Activated naive CD4-positive, alpha-beta T cell treated with anti-CD3 and anti-CD28 coated beads, Interleukin-2, amount 10 ng/mL, durations not matched to agents 7 days and 5 days (primary cell): ENCODE measurements around the gene DCDC2.
"Not testable (repeated sequence)": the region's sequence is repeated elsewhere in the genome, so short reads cannot be mapped to it uniquely, and the experiment has no call there.

Experiments
- CTCF ChIA-PET: fragments of 350-600 bp; sonication (Branson Sonifier 250); formaldehyde crosslinking; loops from one replicate; lab custom pipeline; 2021; ENCODE audit warnings: antibody characterized with exemption; lab: Charles Lee
- DNase-seq: peaks from one replicate; pipeline ENCODE4 v3.0.0-alpha.2; 2020
- H3K27ac Mint-ChIP-seq: one replicate; pipeline ENCODE4 v1.8.0; 2021; ENCODE audit warnings: mild to moderate bottlenecking, moderate library complexity, mixed read lengths
- H3K27me3 Mint-ChIP-seq: one replicate; pipeline ENCODE4 v1.8.0; 2021; ENCODE audit warnings: mild to moderate bottlenecking, mixed read lengths
- H3K36me3 Mint-ChIP-seq: one replicate; pipeline ENCODE4 v1.8.0; 2021; ENCODE audit warnings: mixed read lengths
- H3K4me1 Mint-ChIP-seq: one replicate; pipeline ENCODE4 v1.8.0; 2021; ENCODE audit warnings: mixed read lengths
- H3K4me3 Mint-ChIP-seq: one replicate; pipeline ENCODE4 v1.8.0; 2021; ENCODE audit warnings: mild to moderate bottlenecking, moderate library complexity, mixed read lengths
- H3K9me3 Mint-ChIP-seq: one replicate; pipeline ENCODE4 v1.8.0; 2021; ENCODE audit warnings: mixed read lengths

The DCDC2 gene

DNA sequence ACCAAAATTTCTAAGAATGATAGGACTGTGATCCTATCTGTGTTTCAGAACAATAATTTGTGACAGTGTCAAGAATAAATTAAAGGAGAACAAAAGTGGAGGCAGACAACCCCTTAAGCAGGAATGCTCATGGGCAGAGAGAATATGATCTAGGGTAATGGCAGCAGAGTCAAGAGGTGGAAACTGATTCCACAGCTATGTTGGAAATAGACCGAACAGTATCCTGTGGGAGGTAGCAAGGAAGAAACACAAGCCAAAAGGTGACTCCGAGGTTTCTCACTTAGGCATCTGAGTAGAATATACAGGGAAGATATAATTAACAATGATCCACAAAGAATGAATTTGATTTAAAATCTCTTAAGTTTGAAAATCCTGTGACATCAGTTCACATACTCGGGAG, 131.3 kb downstream of the DCDC2 start:
- CTCF ChIA-PET: no interaction called here
- Mint-ChIP-seq H3K27me3 (peaks cover 12% of the 10 kb centered on the region), H3K4me1 (no peaks in the 10 kb centered on the region), H3K9me3 (no peaks in the 10 kb centered on the region), H3K27ac (no peak overlapping the region), H3K4me3 (no peak overlapping the region), H3K36me3 (no peaks in the 10 kb centered on the region)
- DNase-seq: no peak

DNA sequence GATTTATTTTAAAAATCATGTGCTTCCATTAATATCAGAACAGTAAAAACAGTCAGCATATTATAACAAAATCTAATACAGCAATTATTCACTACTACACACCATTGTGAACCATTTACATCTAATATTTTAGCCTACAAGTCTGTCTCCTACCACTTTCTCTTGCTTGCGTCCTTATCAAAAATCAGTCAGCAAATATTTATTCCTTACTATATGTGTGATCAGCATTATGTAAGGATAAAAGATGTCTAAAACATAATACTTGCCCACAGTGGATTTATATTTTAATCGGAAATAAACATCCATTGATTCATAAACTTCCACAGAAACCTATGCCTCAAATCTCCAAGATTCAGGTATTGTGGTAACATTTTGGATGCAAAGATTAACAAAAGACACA, 132.0 kb downstream of the DCDC2 start:
- H3K36me3 Mint-ChIP-seq: no peaks in the 10 kb centered on the region
- H3K4me1 Mint-ChIP-seq: no peaks in the 10 kb centered on the region
- no peak overlapping the region for H3K4me3 Mint-ChIP-seq
- CTCF ChIA-PET: no interaction called here
- H3K9me3 Mint-ChIP-seq: no peaks in the 10 kb centered on the region
- peaks cover 13% of the 10 kb centered on the region for H3K27me3 Mint-ChIP-seq
- no peak for DNase-seq
- no peak overlapping the region for H3K27ac Mint-ChIP-seq

DNA sequence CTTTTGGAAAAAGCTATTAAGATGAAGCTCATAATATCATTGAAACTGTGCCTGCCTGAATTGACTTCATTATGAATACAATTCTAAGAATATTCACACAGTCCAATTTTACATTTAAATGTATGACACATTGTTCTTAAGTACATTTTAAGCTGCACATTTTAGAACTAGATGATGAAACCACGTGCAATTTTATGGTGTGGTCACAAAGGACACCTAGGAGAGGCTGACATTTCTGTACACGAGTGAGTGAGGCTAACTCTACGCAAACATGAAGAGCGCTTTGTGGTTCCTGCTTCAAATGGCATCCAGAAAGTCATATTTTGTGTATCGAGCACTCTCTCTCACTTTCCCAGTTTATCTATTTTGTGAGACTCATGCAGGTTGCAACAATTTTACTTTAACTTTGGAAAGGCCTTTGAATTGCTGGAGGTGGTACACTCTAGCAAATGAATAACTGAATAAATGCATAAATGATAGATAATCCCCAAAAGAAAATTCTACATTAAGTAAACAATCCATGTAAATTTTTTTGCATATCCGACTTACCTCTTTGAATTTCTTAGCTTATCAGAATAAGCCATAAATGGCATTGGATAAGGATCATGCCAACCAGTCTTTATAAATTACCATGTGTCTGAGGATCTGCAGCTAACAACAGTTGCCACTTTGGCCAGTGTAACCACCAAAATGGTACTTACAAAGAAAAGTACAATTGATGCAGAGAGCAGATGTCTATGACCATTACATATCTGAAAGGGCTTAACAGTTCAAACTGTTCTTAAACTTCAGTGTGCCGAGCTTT, 134.5 kb downstream of the DCDC2 start:
- Mint-ChIP-seq H3K36me3 (no peaks in the 10 kb centered on the region), H3K4me1 (no peaks in the 10 kb centered on the region), H3K27ac (no peak overlapping the region), H3K27me3 (peaks cover 16% of the 10 kb centered on the region), H3K4me3 (no peak overlapping the region), H3K9me3 (no peaks in the 10 kb centered on the region)
- no peak for DNase-seq
- CTCF ChIA-PET: no interaction called here

DNA sequence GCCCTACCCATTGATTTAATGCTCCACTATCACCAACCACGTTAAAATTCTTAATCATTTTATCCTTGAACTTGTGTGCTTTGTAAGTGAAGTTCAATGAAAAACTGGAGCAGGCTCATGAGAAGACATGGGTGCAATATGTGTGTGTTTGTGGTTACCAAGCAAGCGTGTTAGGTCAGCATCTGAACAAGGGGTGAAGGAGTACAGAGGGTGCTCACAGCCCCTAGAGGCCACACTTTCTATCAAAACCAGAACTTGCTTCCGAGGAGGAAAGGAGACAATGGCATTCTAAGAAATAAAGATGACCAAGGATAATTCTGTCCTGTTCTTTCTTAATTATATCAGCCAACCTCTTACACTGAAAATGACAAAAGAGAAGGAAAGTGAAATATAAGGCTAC, 138.2 kb downstream of the DCDC2 start:
- CTCF ChIA-PET: no interaction called here
- no peak for DNase-seq
- no peak overlapping the region for H3K27ac Mint-ChIP-seq
- H3K4me3 Mint-ChIP-seq: no peak overlapping the region
- no peaks in the 10 kb centered on the region for H3K36me3 Mint-ChIP-seq
- no peaks in the 10 kb centered on the region for H3K9me3 Mint-ChIP-seq
- peaks cover 9% of the 10 kb centered on the region for H3K27me3 Mint-ChIP-seq
- no peaks in the 10 kb centered on the region for H3K4me1 Mint-ChIP-seq

DNA sequence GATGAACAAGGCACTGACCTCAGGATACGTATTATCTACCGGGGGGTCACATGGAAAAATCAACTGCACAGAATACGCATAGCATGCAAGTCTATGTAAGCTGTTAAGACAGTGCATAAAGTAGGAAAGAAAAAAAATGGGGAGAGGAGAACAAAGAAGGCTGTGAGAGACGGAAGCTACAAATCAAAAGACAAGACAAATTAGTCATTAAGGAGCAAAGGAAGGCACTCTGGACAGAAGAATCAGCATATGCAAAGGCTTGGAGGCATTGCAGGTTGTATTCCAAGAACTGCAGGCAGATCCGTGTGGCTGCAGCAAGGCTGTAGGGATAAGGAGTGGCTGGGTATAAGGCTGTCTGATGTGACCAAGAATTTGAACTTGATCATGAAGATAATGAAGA, 142.9 kb downstream of the DCDC2 start:
- DNase-seq: no peak
- Mint-ChIP-seq H3K27me3 (no peaks in the 10 kb centered on the region), H3K9me3 (no peaks in the 10 kb centered on the region), H3K36me3 (no peaks in the 10 kb centered on the region), H3K4me3 (no peak overlapping the region), H3K27ac (no peak overlapping the region), H3K4me1 (no peaks in the 10 kb centered on the region)
- CTCF ChIA-PET: interaction anchor here (0.6 kb wide), 1 partner anchor 10 kb away, joined by 3 read pairs; no protein-coding TSS in a partner anchor

DNA sequence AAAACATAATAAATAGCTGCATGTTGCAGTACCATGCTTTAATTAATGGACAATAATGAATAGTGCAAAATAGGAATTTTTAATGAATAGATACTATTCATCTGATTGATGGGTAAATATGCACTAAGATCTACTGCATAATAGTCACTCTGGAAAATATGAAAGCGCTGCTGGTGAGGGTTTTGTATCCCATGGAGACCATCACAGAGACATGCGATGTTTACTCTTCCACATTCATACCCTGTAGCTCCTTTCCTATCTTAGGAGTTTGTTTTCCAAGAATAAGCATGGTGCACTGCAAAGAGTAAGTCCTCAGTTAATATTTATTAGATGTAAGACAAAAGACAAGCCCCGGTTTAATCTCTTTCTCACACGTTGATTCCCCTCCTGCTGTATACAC, 150.4 kb downstream of the DCDC2 start:
- no peaks in the 10 kb centered on the region for H3K36me3 Mint-ChIP-seq

DNA sequence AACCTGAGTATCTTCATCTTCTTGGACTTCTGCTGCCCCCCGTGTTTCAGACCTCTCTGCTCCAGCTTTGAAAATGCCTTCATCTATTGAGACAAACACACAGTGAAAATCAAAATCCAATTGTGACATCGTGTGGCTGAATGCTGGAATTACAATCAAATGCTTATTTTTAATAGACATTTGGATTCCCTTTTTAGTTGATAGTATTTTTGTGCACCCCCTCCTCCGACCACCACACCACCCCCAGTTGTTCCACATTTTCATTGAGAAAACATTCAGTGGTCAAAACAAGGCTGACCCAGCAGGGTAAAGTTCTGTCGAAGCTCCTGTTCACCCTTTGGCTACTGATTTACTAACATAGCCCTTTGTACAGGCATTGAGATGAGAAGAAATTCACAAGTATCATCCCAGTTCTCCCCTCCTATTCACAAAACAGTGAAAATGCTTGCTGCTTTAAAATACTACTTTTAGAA, 152.8 kb downstream of the DCDC2 start:
- H3K4me3 Mint-ChIP-seq: no peak overlapping the region
- peak; percentile 24 for DNase-seq
- H3K27me3 Mint-ChIP-seq: no peaks in the 10 kb centered on the region
- no peak overlapping the region for H3K27ac Mint-ChIP-seq
- CTCF ChIA-PET: interaction anchor here (0.8 to 1.0 kb wide), 2 partner anchors 8 to 9 kb away, joined by 3 read pairs; no protein-coding TSS in a partner anchor
- H3K9me3 Mint-ChIP-seq: no peaks in the 10 kb centered on the region
- no peaks in the 10 kb centered on the region for H3K4me1 Mint-ChIP-seq
- no peaks in the 10 kb centered on the region for H3K36me3 Mint-ChIP-seq

More for the DNA sequence above, 150.4 kb downstream of the DCDC2 start:
- no peaks in the 10 kb centered on the region for H3K9me3 Mint-ChIP-seq
- no peaks in the 10 kb centered on the region for H3K4me1 Mint-ChIP-seq
- CTCF ChIA-PET: no interaction called here
- H3K27ac Mint-ChIP-seq: no peak overlapping the region
- H3K4me3 Mint-ChIP-seq: no peak overlapping the region
- no peak for DNase-seq
- no peaks in the 10 kb centered on the region for H3K27me3 Mint-ChIP-seq

DNA sequence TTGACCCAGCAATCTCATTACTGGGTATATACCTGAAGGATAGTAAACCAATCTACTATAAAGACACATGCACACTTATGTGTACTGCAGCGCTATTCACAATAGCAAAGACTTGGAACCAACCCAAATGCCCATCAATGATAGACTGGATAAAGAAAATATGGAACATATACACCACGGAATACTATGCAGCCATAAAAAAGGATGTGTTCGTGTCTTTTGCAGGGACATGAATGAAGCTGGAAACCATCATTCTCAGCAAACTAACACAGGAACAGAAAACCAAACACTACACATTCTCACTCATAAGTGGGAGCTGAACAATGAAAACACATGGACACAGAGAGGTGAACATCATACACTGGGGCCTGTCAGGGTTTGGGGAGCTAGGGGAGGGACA, 153.7 kb downstream of the DCDC2 start:
- not testable (repeated sequence) for H3K4me1 Mint-ChIP-seq, H3K27me3 Mint-ChIP-seq, DNase-seq, H3K27ac Mint-ChIP-seq, H3K9me3 Mint-ChIP-seq, H3K4me3 Mint-ChIP-seq, H3K36me3 Mint-ChIP-seq
- CTCF ChIA-PET: interaction anchor here (1.0 kb wide), 1 partner anchor 9 kb away, joined by 3 read pairs; no protein-coding TSS in a partner anchor

DNA sequence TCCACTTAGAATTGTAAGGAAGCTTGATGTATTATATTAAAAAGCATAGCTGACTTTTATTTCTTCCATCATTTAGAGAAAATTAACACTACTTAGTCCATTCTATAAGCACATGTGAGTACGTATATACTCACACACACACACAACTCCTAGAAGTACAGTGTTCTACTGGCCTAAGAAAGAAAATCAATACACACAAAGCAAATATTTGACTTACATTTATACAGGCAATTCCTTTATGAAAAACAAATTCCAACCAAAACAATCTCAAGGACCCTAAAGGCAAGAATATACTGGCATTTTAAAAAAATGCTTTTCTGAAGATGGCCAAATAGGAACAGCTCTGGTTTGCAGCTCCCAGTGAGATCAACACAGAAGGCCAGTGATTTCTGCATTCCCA, 160.0 kb downstream of the DCDC2 start:
- no peak overlapping the region for H3K4me3 Mint-ChIP-seq
- H3K36me3 Mint-ChIP-seq: no peaks in the 10 kb centered on the region
- DNase-seq: no peak
- no peaks in the 10 kb centered on the region for H3K4me1 Mint-ChIP-seq
- no peak overlapping the region for H3K27ac Mint-ChIP-seq
- H3K9me3 Mint-ChIP-seq: no peaks in the 10 kb centered on the region
- peaks cover 4% of the 10 kb centered on the region for H3K27me3 Mint-ChIP-seq
- CTCF ChIA-PET: interaction anchor here (1.6 kb wide), 1 partner anchor 8 kb away, joined by 3 read pairs; no protein-coding TSS in a partner anchor

DNA sequence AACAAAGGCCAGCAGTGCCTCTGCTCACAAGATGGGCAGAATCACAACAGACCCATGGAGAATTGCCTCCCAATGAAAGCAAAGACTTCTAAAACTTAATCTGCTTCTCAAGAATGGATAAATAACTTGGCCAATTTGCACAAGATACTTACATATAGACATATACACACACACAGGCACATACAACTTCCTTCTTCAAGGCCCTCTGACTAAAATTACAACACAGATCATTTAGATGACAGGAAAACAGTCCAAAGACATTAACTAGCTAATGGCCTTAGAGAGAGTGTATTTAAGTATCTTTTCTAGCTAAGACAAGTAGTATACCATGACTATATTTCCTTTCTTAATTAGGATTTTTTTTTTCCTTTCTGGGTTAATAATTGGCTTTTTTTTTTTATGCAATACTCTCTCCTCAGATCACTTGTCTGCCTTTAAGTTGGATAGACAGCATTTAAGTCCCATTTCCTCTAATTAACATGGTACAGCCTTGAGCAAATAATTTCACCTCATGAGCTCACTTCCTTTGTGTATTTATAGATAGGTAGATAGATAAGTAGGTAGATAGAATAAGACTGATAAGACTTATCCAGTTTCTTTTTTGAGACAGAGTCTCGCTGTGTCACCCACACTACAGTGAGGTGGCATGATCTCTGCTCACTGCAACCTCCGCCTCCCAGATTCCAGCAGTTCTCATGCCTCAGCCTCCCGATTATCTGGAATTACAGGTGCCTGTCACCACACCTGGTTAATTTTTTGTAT, 161.8 kb downstream of the DCDC2 start:
- no peak for DNase-seq
- Mint-ChIP-seq H3K36me3 (no peaks in the 10 kb centered on the region), H3K4me3 (no peak overlapping the region), H3K9me3 (no peaks in the 10 kb centered on the region), H3K27me3 (peaks cover 5% of the 10 kb centered on the region), H3K4me1 (no peaks in the 10 kb centered on the region), H3K27ac (no peak overlapping the region)
- CTCF ChIA-PET: no interaction called here

DNA sequence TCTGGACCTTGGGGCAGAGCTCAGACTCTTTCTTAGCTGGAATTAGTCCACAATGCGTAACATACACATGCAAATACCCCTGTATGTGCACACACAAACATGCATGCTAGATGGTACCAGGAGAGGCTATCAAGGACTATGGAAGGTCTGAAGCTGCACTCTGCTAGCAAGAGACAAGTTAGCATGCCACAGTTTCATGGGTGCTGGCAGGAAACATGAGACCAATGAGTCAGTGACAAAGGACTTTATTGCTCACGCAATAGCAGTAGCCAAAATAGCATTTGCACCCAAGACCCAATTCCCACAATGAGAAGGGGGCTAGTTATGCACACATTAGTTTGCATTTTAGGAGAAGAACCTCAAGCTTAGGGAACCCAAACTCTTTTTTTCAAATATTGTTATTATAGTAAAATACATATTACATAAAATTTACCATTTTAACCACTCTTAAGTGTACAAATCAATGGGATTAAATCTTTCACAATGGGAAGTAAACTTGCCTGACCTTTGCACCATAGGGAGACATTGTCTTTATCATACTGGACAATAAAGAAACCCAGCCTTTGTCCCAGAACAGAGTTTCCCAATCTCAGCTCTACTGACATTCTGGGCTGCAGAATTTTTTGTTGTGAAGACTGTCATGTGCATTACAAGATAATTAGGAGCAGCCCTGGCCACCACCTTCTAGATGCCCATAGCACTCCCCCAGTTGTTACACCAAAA, 162.7 kb downstream of the DCDC2 start:
- Mint-ChIP-seq H3K27ac (no peak overlapping the region), H3K9me3 (no peaks in the 10 kb centered on the region), H3K36me3 (no peaks in the 10 kb centered on the region), H3K4me1 (no peaks in the 10 kb centered on the region), H3K27me3 (peaks cover 5% of the 10 kb centered on the region), H3K4me3 (no peak overlapping the region)
- DNase-seq: no peak
- CTCF ChIA-PET: no interaction called here

DNA sequence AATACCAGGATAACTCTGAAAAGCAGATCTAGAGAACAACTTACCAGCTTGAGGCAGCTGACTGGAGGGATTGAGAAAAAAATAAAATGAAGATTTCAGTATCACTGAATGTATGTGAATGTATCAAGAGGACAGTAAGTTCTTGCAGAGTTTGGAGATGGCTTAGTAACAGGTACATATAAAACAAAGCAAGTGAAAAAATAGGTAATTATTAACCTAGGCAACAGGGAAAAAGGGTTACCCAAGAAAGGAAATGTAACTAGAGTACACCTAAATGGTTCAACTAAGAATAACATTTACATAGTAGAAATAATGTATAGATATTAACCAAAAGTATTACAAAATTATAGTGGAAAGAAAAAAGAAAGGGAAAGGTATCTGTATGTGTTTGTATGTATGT, 164.5 kb downstream of the DCDC2 start:
- peaks cover 5% of the 10 kb centered on the region for H3K27me3 Mint-ChIP-seq
- H3K9me3 Mint-ChIP-seq: no peaks in the 10 kb centered on the region
- H3K36me3 Mint-ChIP-seq: no peaks in the 10 kb centered on the region
- CTCF ChIA-PET: no interaction called here
- no peak overlapping the region for H3K27ac Mint-ChIP-seq
- H3K4me3 Mint-ChIP-seq: no peak overlapping the region
- no peak for DNase-seq
- no peaks in the 10 kb centered on the region for H3K4me1 Mint-ChIP-seq

DNA sequence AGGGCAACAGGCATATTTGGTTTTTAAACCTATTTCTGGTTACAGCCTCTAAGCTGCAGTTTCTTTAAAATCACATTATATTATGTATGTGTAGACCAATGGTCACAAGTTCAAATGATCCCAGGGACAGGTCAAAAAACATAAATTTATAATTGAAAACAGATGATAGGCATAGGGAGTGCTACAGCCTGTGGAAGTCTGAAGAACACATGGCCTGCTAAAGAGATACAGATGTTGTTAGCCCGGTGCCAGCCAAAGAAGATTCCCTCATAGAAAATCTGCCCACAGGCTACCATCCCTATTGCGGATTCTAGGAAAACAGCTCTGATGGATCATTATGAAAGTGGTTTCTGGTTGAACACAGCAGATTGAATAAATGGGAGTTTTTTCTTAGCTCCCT, 166.5 kb downstream of the DCDC2 start:
- no peak for DNase-seq
- H3K9me3 Mint-ChIP-seq: no peaks in the 10 kb centered on the region
- H3K27me3 Mint-ChIP-seq: peaks cover 5% of the 10 kb centered on the region
- CTCF ChIA-PET: no interaction called here
- no peaks in the 10 kb centered on the region for H3K36me3 Mint-ChIP-seq
- H3K4me3 Mint-ChIP-seq: no peak overlapping the region
- H3K4me1 Mint-ChIP-seq: no peaks in the 10 kb centered on the region
- H3K27ac Mint-ChIP-seq: no peak overlapping the region

DNA sequence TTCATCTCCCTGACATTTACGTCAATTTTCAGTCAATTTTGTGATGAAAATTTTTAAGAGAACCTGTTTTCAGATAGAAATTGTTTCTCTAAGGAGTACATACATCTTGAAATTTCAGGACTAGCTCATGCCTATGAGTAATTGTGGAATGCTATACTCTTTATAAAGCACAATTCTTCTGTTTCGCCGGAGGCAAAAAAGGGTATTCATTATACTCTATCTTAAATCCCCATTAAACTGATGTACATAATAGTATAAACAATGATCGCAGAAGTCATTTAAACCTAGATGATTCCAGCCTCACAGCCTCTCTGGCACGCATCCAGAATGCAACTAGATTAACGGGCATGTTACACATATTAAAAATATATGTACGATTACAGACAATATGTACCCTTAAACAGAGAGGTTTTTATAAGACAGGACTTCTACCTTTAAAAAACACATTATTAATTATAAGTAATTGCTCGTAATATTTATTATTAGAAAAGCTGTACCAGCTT, 169.2 kb downstream of the DCDC2 start:
- Mint-ChIP-seq H3K27me3 (peaks cover 5% of the 10 kb centered on the region), H3K4me3 (no peak overlapping the region), H3K4me1 (no peaks in the 10 kb centered on the region), H3K27ac (no peak overlapping the region), H3K36me3 (no peaks in the 10 kb centered on the region), H3K9me3 (no peaks in the 10 kb centered on the region)
- CTCF ChIA-PET: no interaction called here
- no peak for DNase-seq
